GM23248 (cell line): ENCODE data around the gene NPBWR2. TPM values are rescaled to one million over a fixed set of nuclear protein-coding genes. Genes with fewer than 3 reads are reported as not detected.
"Not testable (repeated sequence)": the region's sequence is repeated elsewhere in the genome, so short reads cannot be mapped to it uniquely, and the experiment has no call there.

Experiments
- DNase-seq: peaks from one replicate; pipeline ENCODE4 v3.0.0-alpha.2; 2015
- H2AFZ ChIP-seq: fragments of 200-600 bp; sonication (generic); 2 replicates; pipeline ENCODE4 v1.6.1; 2016; ENCODE audit warnings: antibody characterized with exemption
- H3F3A ChIP-seq: fragments of 200-600 bp; sonication (generic); 2 replicates; pipeline ENCODE4 v1.6.1; 2016; ENCODE audit warnings: mild to moderate bottlenecking, antibody characterized with exemption, mixed run types; ENCODE audit not compliant: insufficient read depth
- H3K27ac ChIP-seq: fragments of 200-600 bp; sonication (generic); 2 replicates; pipeline ENCODE4 v1.5.1; 2016; ENCODE audit warnings: mild to moderate bottlenecking
- H3K27me3 ChIP-seq: fragments of 200-600 bp; sonication (generic); replicated peaks from 2 replicates; pipeline ENCODE4 v1.6.1; 2016; ENCODE audit warnings: mild to moderate bottlenecking; ENCODE audit not compliant: insufficient read depth
- H3K36me3 ChIP-seq: fragments of 200-600 bp; sonication (generic); 2 replicates; pipeline ENCODE4 v1.6.1; 2016; ENCODE audit warnings: low read depth, mild to moderate bottlenecking
- H3K4me1 ChIP-seq: fragments of 200-600 bp; sonication (generic); 2 replicates; pipeline ENCODE4 v1.6.1; 2016; ENCODE audit warnings: mild to moderate bottlenecking; ENCODE audit not compliant: insufficient read depth
- H3K4me2 ChIP-seq: fragments of 200-600 bp; sonication (generic); one replicate; pipeline ENCODE4 v1.6.1; 2016; ENCODE audit warnings: mild to moderate bottlenecking; ENCODE audit not compliant: unreplicated experiment
- H3K4me3 ChIP-seq: fragments of 200-600 bp; sonication (generic); 2 replicates; pipeline ENCODE4 v1.5.1; 2016; ENCODE audit warnings: mild to moderate bottlenecking
- H3K79me2 ChIP-seq: fragments of 200-600 bp; sonication (generic); 2 replicates; pipeline ENCODE4 v1.6.1; 2016; ENCODE audit warnings: mild to moderate bottlenecking; ENCODE audit not compliant: insufficient read depth
- H3K9ac ChIP-seq: fragments of 200-600 bp; sonication (generic); 2 replicates; pipeline ENCODE4 v1.6.1; 2016; ENCODE audit warnings: mild to moderate bottlenecking
- H3K9me2 ChIP-seq: fragments of 200-600 bp; sonication (generic); 2 replicates; pipeline ENCODE4 v1.6.1; 2016; ENCODE audit warnings: mixed run types, mild to moderate bottlenecking, moderate library complexity; ENCODE audit not compliant: insufficient read depth
- H3K9me3 ChIP-seq: fragments of 200-600 bp; sonication (generic); one replicate; pipeline ENCODE4 v1.6.1; 2017; ENCODE audit warnings: low read depth
- H4K20me1 ChIP-seq: fragments of 200-600 bp; sonication (generic); 2 replicates; pipeline ENCODE4 v1.6.0; 2016; ENCODE audit not compliant: insufficient read depth
- EZH2 ChIP-seq: fragments of 200-600 bp; sonication (generic); IDR thresholded peaks from 2 replicates; pipeline ENCODE4 v1.6.1; 2018; ENCODE audit warnings: antibody characterized with exemption, mild to moderate bottlenecking; ENCODE audit not compliant: insufficient read depth, poor library complexity, severe bottlenecking
- EZH2phosphoT487 ChIP-seq: fragments of 200-600 bp; sonication (generic); IDR thresholded peaks from 2 replicates; pipeline ENCODE4 v1.6.1; 2018; ENCODE audit warnings: antibody characterized with exemption, moderate library complexity, mild to moderate bottlenecking, low read depth; ENCODE audit not compliant: insufficient read depth
- whole genome bisulfite sequencing, 2 experiments: methylation state at CpG; one replicate each; pipeline ENCODE4 v1.1.6; 2015 to 2017; ENCODE audit warnings: low lambda C conversion rate in 2 of 2, low coverage in 1 of 2; ENCODE audit errors: missing lambda C conversion rate in 2 of 2; 5-methylcytosine and 5-hydroxymethylcytosine counted together
- in situ Hi-C: fragments of 300-500 bp; cut with MboI; formaldehyde crosslinking; loops from 2 replicates; pipeline ENCODE4 v1.15.0; 2020
- polyA plus RNA-seq: library from polyadenylated mRNA; unstranded; fragments of >200 nt; fragmentation: Nextera tagmentation; extraction: Ambion mirVana; gene quantifications from 2 replicates; pipeline ENCODE4 v1.2.1, GENCODE V29; 2016
- total RNA-seq: library from RNA; depleted of rRNA; stranded (reverse); fragments of >200 nt; shearing (Covaris generic); gene quantifications from 2 replicates; pipeline ENCODE4 v1.2.3, GENCODE V29; 2014

The NPBWR2 gene
- total and polyA plus RNA-seq, 2 experiments from 2014 or later = not detected

DNA sequence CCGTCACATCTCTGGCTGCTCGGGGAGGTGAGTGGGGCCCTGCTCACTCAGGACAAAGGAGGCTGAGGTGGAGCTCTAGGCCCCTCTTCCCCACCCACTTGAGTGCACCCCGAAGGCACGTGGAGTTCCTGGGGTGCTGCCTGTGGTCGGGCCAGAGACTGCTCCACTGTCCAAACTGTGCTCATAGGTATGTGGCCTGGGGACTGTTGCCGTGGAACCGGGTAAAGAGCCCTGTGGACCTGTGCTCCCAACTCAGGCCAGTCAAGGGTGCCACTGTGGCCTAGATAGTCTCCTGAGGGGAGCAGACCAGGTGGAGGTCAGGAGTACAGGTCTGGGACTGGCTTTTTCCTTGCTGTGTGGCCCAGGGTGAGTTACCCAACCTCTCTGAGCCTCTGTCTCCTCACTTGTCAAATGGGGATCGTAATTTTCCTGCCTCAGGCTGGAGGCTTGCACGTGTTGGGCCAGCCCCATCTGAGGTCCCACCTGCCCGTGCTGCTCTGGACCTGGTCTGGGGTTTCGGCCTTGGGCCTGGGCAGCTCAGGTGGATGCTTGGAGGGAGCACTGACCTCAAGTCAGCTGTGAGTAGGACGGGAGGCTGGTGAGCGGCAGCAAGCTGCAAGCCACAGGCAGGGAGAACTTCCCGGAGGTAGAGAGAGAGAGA, 12.4 kb upstream of the NPBWR2 start:
- Histone ChIP-seq H3K4me2 (peak overlapping the region; percentile 74), H3K9me3 (no peaks in the 10 kb centered on the region), H3F3A (no peaks in the 10 kb centered on the region), H3K27ac (no peak overlapping the region), H3K9ac (no peak overlapping the region), H3K4me3 (peak overlapping the region; percentile 51), H3K27me3 (peaks cover 37% of the 10 kb centered on the region), H2AFZ (peak overlapping the region; percentile 70), H4K20me1 (no peaks in the 10 kb centered on the region), H3K79me2 (no peaks in the 10 kb centered on the region), H3K4me1 (no peaks in the 10 kb centered on the region), H3K9me2 (no peaks in the 10 kb centered on the region), H3K36me3 (no peaks in the 10 kb centered on the region)
- no peak for TF ChIP-seq EZH2phosphoT487
- no peak for TF ChIP-seq EZH2
- no peak for DNase-seq
- WGBS, 2 experiments = 59 to 60% methylated on average over 13 of the region's 14 CpGs
- in situ Hi-C loops = no loop called here

DNA sequence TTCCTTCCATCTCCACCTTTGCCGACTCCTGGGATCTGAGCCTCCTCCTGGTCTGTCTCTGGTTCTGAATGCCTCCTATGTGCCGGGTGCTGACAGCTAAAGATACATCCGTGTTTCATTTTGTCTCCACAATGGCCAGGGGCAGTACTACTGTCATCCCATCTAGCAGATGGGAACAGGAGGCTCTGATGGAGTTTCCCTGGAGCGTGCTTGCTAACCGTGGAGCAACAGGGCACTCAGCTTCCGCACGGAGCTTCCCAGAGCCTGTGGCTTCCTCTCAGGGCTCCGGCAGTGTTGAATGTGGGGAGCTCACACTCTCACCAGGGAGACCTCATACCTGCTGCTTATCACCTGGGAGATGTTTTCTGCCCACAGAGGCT, 11.9 kb upstream of the NPBWR2 start:
- H3K4me2 ChIP-seq = no peak overlapping the region
- 43 to 51% methylated on average over 8 of the region's 8 CpGs for WGBS, 2 experiments
- in situ Hi-C loops = no loop called here
- H3K79me2 ChIP-seq = no peaks in the 10 kb centered on the region
- no peak for TF ChIP-seq EZH2phosphoT487
- no peak for TF ChIP-seq EZH2
- H3K9me2 ChIP-seq = no peaks in the 10 kb centered on the region
- H3K36me3 ChIP-seq = no peaks in the 10 kb centered on the region
- H3K4me3 ChIP-seq = no peak overlapping the region
- no peak overlapping the region for H3K27ac ChIP-seq
- no peaks in the 10 kb centered on the region for H3K9me3 ChIP-seq
- H3F3A ChIP-seq = no peaks in the 10 kb centered on the region
- no peaks in the 10 kb centered on the region for H3K4me1 ChIP-seq
- no peak overlapping the region for H2AFZ ChIP-seq
- H4K20me1 ChIP-seq = no peaks in the 10 kb centered on the region
- no peak overlapping the region for H3K9ac ChIP-seq
- H3K27me3 ChIP-seq = peaks cover 31% of the 10 kb centered on the region
- no peak for DNase-seq

DNA sequence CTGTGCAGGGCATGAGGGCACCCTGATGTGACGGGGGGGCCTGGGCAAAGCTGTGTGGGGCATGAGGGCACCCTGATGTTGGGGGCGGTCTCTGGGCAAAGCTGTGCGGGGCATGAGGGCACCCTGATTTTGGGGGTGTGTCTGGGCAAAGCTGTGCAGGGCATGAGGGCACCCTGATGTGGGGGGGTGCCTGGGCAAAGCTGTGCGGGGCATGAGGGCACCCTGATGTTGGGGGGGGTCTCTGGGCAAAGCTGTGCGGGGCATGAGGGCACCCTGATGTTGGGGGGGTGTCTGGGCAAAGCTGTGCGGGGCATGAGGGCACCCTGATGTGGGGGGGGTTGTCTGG, 10.0 kb upstream of the NPBWR2 start:
- WGBS, 2 experiments = 69% methylated on average over 4 of the region's 6 CpGs; no CpG with 5 or more reads in 1 of the 2 experiments
- H3K4me3 ChIP-seq, H3K4me2 ChIP-seq, H3K4me1 ChIP-seq, H3K9ac ChIP-seq, H3K36me3 ChIP-seq, H3F3A ChIP-seq, H2AFZ ChIP-seq, H3K27ac ChIP-seq, H4K20me1 ChIP-seq, H3K79me2 ChIP-seq, H3K9me3 ChIP-seq, in situ Hi-C loops, H3K9me2 ChIP-seq, DNase-seq: not testable (repeated sequence)
- peaks cover 16% of the 10 kb centered on the region for H3K27me3 ChIP-seq

DNA sequence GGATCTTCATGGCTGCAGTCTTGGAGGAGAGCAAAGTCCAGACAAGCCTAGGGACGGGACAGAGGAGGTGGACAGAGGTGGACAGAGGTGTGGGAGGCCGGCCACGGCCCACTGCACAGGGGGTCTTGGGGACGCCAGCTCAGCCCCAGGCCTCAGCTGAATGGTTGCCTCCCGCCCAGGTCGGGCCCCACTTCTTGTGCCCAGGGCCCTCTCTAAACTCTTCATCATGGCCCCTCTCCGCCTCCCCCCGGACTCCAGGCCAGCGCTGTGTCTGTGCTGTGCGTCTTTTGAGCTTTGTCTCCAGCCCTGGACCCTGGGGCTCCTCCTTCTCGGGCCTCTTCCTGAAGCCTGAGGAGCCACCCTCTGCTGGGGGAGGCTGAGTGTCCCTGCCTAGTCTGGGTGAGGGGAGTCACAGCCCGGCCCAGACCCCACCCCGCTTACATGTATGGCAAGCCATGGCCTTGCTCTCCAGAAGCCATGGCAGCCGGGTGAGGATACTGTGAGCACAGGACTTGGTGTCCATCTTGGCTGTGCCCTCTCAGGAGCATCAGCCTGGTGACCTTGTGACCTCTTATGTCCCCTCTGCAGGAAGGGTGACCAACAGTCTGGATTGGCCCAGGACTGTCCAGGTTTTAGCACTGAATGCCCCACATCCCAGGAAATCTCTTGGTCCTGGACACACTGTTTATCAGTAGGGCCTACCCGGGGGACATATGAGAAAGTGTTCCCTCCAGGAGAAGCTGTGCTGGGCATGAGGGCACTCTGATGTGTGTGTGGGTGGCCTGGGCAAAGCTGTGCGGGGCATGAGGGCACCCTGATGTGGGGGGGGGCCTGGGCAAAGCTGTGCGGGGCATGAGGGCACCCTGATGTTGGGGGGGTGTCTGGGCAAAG, 9.4 kb upstream of the NPBWR2 start:
- no peak for DNase-seq
- Histone ChIP-seq H4K20me1 (no peaks in the 10 kb centered on the region), H3K79me2 (no peaks in the 10 kb centered on the region), H3F3A (no peaks in the 10 kb centered on the region), H3K9me2 (no peaks in the 10 kb centered on the region), H3K4me1 (no peaks in the 10 kb centered on the region), H3K4me2 (no peak overlapping the region), H2AFZ (no peak overlapping the region), H3K27ac (no peak overlapping the region), H3K36me3 (no peaks in the 10 kb centered on the region), H3K9me3 (no peaks in the 10 kb centered on the region), H3K4me3 (no peak overlapping the region), H3K9ac (no peak overlapping the region), H3K27me3 (peaks cover 10% of the 10 kb centered on the region)
- in situ Hi-C loops = no loop called here
- 55 to 58% methylated on average over 17 of the region's 17 CpGs for WGBS, 2 experiments
- TF ChIP-seq EZH2 = no peak
- TF ChIP-seq EZH2phosphoT487 = no peak
